ENCODE results near the gene UBTF.
"Not testable (repeated sequence)": the region's sequence is repeated elsewhere in the genome, so short reads cannot be mapped to it uniquely, and the experiment has no call there.

The UBTF gene

DNA sequence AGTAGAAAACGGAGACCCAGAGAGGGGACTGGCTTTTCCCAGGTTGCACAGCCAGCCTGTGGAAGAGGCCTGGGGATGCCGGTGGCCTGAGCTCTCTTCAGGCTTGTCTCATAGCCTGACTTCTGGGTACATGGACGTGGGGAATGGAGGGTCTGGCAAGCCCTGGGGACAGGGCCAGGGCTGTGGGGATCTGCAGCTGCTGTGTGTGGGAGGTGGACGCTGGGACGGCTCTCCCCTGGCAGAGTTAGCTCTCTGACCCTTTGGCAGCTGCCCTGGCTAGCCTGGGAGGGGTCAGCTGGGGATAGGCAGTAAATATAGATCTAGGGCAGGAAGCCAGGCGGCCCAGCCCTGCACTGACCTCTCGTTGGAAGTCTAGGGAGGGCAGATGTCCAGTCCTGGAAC, 28.0 kb upstream of the UBTF start:
- no peak for DNase-seq

DNA sequence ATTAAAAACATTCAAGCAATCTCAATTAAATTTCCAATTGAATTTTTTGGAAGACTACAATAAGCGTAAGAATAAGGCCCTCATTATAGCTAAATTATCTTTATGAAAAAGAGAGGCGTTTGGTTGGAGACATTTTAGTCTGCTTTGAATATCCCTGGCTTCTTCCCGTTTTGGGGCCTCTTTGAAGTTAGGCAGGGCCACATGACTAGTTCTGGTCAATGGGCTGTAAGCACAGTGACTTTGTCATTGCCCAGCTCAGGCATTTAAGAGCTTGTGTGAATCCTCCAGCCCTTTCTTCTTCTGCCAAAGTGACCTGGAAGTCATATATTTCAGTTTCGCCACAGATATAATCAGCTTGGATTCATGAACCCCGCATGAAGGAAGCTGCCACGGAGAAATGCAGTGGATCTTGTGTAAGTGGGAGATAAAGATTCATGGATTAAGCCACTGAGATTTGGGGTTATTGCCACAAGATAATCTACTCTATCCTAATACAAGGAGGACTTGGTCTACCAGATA, 21.7 kb upstream of the UBTF start:
- DNase-seq: no peak

DNA sequence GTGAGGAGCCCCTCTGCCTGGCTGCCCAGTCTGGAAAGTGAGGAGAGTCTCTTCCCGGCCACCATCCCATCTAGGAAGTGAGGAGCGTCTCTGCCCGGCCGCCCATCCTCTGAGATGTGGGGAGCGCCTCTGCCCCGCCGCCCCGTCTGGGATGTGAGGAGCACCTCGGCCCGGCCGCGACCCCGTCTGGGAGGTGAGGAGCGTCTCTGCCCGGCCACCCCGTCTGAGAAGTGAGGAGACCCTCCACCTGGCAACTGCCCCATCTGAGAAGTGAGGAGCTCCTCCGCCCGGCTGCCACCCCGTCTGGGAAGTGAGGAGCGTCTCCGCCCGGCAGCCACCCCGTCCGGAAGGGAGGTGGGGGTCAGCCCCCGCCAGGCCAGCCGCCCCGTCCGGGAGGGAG, 18.4 kb upstream of the UBTF start:
- not testable (repeated sequence) for DNase-seq

- no peak for DNase-seq
Measured at GRCh38 chr17:44236444-44236991, 17.0 kb upstream of the UBTF start.

GRCh38 chr17:44235583-44235936, 16.1 kb upstream of the UBTF start:
- no peak for DNase-seq

DNA sequence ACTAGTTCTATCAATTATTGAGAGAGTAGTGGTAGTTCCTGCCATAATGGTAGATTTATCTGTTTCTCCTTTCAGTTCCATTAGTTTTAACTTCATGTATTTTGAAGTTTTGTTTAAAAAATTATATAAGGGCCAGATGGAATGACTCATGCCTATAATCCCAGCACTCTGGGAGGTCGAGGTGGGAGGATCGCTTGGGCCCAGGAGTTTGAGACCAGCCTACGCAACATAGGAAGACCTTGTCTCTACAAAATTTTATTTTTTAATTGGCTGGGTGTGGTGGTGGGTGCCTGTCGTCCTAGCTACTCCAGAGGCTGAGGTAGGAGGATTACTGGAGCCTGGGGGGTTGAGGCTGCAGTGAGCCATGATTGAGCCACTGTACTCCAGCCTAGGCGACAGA, 14.1 kb upstream of the UBTF start:
- no peak for DNase-seq

DNA sequence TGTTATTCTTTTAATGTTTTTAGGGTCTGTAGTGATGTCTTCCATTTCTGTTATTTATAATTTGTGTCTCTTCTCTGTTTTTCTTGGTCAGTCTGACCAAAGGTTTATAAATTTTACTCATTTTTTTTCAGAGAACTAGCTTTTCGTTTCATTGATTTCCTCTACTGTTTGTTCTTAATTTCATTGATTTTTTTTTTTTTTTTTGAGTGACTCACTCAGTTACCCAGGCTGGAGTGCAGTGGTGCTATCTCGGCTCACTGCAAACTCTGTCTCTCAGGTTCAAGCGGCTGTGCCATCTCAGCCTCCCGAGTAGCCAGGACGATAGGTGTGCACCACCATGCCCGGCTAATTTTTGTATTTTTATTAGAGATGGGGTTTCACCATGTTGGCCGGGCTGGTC, 12.6 kb upstream of the UBTF start:
- DNase-seq: no peak

- no peak for DNase-seq
Measured at GRCh38 chr17:44230140-44230539, 10.7 kb upstream of the UBTF start.

DNA sequence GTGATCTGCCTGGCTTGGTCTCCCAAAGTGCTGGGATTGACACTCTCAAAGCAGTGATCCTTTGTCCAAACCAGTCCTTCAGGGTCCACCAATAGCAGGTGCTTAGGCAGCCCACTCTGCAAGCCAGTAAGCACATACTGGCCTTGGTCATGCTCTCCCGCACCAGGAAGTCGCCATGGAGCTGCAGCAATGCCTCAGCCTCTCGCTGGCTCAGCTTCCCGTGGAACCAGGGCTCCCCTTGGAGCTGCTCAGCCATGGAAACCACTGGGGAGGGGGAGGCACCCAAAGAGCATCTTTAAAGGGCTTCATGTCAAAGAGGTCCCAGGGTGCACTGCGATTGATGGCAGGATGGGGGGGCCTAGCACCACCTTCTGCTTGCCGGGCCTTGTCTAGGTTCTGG, 9.6 kb upstream of the UBTF start:
- no peak for DNase-seq

DNA sequence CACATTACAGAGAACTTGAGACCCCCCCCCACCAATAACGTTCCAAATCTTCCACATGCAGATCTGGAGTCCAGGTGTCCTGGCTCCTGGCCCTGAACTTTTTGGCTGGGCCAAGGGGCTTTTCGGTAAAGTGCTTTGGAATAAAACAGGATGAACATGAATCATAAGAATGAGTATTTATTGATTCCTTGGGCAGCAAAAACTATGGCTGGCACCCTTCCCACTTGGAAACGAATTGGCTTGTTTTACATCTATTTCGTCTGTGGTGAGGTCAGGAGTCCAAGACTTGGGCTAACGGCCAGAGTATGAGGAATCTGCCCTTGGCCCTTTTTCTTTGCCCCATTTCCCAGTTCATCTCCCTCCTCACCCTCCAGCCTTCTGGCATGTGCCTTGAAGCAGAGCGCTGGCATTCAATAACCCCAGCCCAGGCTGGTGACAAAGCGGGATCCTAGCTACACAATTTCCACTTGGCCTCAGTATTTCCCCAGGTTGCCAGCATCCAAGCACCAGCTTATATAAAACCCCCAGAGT, 4.1 kb upstream of the UBTF start:
- no peak for DNase-seq

DNA sequence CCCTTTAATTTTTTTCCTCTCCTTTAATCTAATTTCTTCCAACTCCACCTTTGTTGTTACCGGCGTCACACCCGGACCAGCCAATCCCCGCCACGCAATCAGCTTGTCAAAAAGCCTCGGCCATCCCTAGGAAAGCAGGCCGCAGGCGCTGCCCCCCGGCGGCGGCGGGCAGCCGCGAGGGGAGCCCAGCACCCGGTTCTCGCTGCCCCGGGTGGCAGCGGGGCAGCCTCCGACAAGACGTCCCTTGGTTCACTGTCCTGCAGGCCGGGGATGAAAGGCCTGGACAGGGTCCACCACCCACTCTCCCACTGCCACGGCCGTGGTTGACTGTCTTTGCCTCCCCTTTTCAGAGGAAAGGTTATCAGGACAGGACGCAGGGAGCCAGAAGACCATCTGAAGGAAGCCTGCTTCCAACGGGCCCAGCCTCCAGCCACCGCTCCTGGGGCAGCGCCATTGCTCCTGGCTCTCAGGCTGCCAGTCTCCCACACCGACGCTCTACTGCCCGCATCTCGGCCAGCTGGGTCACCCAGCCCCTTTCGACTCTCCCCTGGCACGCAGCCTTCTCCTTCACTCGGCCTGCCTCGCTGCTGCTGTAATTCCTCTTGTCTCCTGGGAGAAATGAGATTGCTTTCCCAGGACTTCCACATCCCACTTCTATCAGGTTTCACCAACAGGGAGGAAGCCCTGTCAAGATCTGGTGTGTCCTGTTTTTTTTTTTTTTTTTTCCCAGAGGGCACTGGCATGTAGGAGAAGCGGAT, 2.8 kb upstream of the UBTF start:
- peak; percentile 44 for DNase-seq

DNA sequence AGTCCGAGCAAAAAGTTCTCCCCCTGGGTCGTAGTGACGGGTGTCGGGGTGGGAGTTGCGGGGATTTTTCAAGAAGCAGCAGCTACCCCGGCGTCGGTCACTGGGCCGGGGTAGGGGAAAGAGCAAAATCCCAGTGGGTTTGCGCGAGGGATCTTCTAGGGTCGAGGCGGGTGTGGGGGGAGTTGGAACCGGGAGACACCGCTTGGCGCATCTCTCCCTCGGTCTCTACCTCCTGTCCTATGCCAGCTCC, 2.3 kb upstream of the UBTF start:
- no peak for DNase-seq

GRCh38 chr17:44221084-44221861, 1.8 kb upstream of the UBTF start:
- peak; percentile 64 for DNase-seq

- DNase-seq: peak; percentile 70
Measured at GRCh38 chr17:44220213-44221083, 973 bp upstream of the UBTF start.

- DNase-seq: peak; percentile 78
Measured at GRCh38 chr17:44219108-44219615, 313 bp downstream of the UBTF start.

DNA sequence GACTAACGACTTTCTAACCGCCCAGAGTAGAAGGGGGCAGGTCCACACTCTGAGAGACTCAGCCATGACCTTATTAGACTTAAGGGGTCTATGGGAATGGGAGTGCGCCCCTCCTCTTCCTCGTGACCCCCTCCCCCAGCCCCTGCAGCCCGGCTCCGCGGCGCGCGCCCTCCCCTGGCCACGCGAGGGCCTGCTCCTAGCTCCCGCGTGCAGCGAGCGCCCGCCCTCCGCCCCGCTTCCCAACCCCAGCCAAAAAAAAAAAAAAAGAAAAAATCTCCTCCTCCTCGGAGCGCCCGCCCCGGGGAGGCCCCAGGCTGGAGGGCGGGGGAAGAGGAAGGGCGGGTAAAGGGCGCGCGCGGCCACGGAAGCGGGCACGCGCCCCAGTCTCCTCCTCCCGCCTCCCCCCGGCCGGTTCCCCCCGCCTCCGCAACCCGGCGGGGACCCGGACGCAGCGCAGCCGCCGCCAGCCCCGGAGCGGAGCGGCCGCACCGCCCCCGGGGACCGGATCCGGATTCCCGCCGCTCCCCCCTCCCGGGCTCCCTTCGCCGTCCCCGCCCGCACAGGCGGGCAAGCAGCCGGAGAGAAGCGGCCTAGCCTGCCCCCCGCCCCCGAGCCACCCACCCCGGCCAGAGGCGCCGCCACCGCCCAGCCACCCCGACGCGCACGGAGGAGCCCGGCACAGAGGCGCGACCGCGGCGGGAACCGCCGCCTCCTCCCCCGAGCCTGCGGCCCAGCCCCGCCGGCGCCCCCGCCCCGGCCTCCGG, 949 bp downstream of the UBTF start:
- peak; percentile 86 for DNase-seq

- DNase-seq: peak; percentile 26
Measured at GRCh38 chr17:44217738-44218343, 1.6 kb downstream of the UBTF start.

DNA sequence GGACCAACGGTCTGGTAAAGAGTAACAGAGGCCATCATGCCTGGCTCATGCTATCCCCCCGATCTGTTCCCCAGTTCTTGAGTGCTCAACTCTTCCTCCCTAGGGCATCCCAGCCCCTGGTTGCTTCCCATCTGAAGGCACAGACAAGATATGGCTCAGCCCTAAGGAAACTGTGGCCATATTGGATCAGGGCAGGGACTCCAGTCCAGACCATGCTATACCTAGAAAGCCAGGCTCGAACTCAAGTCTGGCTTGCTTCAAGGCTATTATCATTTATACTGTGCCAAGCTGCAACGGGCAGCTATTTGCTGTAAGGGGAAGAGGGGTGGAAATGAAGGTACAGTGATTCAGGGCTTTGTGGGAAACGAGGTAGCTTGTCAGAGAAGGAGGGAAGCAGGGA, 2.8 kb downstream of the UBTF start:
- no peak for DNase-seq

DNA sequence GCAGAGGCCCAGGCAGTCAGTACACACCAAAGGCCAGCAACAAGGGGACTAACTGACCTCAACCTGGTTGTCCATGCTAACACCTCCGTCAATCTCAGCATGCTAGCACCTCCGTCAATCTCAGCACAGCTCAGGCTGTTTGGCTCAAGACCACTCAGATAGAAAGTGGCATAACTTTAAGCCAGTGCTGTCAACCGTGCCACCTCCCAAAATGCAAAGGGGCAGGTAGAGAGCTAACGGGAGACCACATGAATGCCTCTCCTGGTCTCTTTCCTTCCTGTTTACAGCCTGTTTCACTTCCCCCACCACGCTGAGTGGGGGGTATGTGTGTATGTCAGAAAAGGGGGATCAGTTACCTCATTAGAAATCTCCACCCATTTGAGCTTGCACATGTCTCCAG, 3.3 kb downstream of the UBTF start:
- DNase-seq: no peak

DNA sequence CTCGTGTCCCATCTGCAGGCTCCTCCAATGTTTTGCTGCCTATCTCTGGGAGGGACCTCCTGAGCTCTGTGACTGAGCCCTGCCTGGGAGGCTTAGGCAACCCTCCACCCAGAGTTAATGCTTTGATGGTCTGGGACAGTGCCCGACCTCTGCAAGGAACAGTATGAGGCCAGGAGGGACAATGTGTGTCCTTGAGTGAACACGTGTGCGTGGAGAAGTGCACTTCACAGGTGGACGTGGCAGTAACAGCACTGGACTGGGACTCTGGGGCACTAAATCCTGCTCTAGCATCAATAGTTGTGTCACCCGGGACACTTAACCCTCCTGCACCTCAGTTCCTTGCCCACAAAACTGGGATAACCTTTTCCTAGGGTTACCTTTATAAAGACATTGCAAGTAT, 4.6 kb downstream of the UBTF start:
- no peak for DNase-seq

DNA sequence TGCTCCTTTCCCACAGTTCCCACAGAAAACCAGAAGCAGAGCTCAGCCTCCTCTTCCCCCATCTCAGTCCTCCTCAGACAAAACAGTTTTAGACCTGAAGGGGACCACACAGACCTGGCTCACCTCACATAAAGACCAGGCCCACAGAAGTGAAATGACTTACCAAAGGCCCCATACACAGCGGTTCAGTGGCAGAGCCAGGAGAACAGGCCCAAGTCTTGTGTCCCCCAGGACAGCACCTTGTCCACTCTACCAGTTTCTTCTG, 5.3 kb downstream of the UBTF start:
- no peak for DNase-seq
